KMS-11 (cell line): ENCODE results near the gene FOXI2.

Source experiments
- H2AFZ ChIP-seq: fragments of 200-600 bp; sonication (generic); 2 replicates; pipeline ENCODE4 v1.6.1; 2016; ENCODE audit warnings: antibody characterized with exemption, mixed run types, low read depth
- H3K27ac ChIP-seq: fragments of 200-600 bp; sonication (generic); 2 replicates; pipeline ENCODE4 v1.6.1; 2016; ENCODE audit warnings: mild to moderate bottlenecking, mixed run types
- H3K27me3 ChIP-seq: fragments of 200-600 bp; sonication (generic); 2 replicates; pipeline ENCODE4 v1.6.1; 2017; ENCODE audit warnings: mild to moderate bottlenecking, low read depth, mixed run types, moderate library complexity; ENCODE audit not compliant: insufficient read depth
- H3K36me3 ChIP-seq: fragments of 200-600 bp; sonication (generic); 2 replicates; pipeline ENCODE4 v1.6.1; 2017; ENCODE audit warnings: mild to moderate bottlenecking, mixed run types; ENCODE audit not compliant: insufficient read depth
- H3K4me1 ChIP-seq: fragments of 200-600 bp; sonication (generic); 2 replicates; pipeline ENCODE4 v1.6.1; 2016; ENCODE audit warnings: mild to moderate bottlenecking, low read depth, mixed run types; ENCODE audit not compliant: poor library complexity, severe bottlenecking
- H3K4me2 ChIP-seq: fragments of 200-600 bp; sonication (generic); 2 replicates; pipeline ENCODE4 v1.7.0; 2016; ENCODE audit warnings: mild to moderate bottlenecking, mixed run types
- H3K4me3 ChIP-seq: fragments of 200-600 bp; sonication (generic); IDR thresholded peaks from 2 replicates; pipeline ENCODE4 v1.6.1; 2017; ENCODE audit warnings: low read depth, low read length, mixed read lengths; ENCODE audit not compliant: insufficient read depth
- H3K79me2 ChIP-seq: fragments of 200-600 bp; sonication (generic); 2 replicates; pipeline ENCODE4 v1.6.1; 2016; ENCODE audit warnings: low read depth, mixed run types; ENCODE audit not compliant: insufficient read depth
- H3K9ac ChIP-seq: fragments of 200-600 bp; sonication (generic); 2 replicates; pipeline ENCODE4 v1.6.1; 2016; ENCODE audit warnings: mild to moderate bottlenecking, mixed run types
- H4K20me1 ChIP-seq: fragments of 200-600 bp; sonication (generic); 2 replicates; pipeline ENCODE4 v1.6.1; 2016; ENCODE audit warnings: mild to moderate bottlenecking, mixed run types; ENCODE audit not compliant: insufficient read depth
- TF ChIP-seq, protein P1 (sequence below): fragments of 200-600 bp; sonication (generic); conservative IDR thresholded peaks from 2 replicates; pipeline ENCODE4 v1.6.1; 2017; ENCODE audit warnings: low read depth, mild to moderate bottlenecking, antibody characterized with exemption, low read length, moderate library complexity, mixed read lengths

The FOXI2 gene

DNA sequence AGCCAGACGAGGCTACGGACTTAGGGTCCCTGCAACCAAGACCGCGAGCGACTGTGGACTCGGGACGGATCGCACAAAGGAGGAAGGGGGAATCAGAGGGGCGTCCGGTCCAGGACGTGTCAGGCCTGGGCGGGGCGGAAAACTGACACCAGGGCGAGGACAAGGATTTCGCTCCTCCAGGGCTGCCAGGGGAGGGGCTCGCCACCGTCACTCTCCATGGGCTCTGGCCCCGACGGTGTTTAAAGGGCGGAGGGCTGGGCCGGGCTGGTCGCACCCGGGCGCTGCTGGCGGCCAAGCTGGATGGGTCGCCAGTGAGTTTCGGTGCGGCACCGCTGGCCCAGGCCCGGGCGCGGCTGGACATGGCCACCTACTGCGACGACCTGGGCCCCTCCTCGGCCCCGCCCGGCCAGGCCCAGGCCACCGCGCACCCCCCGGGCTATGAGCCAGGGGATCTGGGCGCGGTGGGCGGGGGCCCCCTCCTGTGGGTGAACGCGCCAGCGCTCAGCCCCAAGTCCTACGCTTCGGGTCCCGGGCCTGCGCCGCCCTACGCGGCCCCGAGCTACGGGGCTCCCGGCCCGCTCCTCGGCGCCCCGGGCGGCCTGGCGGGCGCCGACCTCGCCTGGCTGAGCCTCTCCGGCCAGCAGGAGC lies at the start of gene FOXI2:
Gene FOXI2 (plus strand): TSS at position 271 of the 648 bp plus-strand sequence. CDS start 89 bp downstream, at position 360.
- Histone ChIP-seq H2AFZ (no peak within 1 kb of the TSS), H3K4me2 (no peak within 1 kb of the TSS), H3K9ac (no peak within 1 kb of the TSS), H3K4me3 (no peak within 1 kb of the TSS), H3K79me2 (no peaks in the 10 kb centered on the region), H3K36me3 (no peaks in the 10 kb centered on the region), H3K27ac (no peak within 1 kb of the TSS), H4K20me1 (no peaks in the 10 kb centered on the region), H3K4me1 (no peaks in the 10 kb centered on the region), H3K27me3 (no peaks in the 10 kb centered on the region)
- TF ChIP-seq, protein P1, sequence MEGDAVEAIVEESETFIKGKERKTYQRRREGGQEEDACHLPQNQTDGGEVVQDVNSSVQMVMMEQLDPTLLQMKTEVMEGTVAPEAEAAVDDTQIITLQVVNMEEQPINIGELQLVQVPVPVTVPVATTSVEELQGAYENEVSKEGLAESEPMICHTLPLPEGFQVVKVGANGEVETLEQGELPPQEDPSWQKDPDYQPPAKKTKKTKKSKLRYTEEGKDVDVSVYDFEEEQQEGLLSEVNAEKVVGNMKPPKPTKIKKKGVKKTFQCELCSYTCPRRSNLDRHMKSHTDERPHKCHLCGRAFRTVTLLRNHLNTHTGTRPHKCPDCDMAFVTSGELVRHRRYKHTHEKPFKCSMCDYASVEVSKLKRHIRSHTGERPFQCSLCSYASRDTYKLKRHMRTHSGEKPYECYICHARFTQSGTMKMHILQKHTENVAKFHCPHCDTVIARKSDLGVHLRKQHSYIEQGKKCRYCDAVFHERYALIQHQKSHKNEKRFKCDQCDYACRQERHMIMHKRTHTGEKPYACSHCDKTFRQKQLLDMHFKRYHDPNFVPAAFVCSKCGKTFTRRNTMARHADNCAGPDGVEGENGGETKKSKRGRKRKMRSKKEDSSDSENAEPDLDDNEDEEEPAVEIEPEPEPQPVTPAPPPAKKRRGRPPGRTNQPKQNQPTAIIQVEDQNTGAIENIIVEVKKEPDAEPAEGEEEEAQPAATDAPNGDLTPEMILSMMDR = no peak

DNA sequence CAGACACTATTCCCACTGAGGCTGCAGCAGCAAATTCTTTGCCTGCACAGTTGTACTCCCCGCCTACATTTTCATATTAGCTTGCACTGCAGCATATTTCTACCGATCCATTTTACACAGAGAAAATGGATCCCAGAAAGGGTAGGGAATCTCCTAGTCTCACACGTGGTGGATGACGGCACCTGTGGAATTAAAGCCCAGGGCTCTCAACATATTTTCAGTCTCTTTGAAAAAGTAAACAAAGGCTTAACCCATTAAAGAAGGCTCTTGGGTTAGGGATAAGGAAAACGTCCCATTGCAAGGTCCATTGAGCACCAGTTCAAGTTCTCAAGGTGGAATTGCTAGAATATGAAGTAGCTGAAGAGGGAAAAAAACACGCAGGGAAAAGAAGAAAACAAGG lies 49.4 kb upstream of the FOXI2 start:
- Histone ChIP-seq H3K4me3 (no peak overlapping the region), H3K9ac (no peak overlapping the region), H4K20me1 (no peaks in the 10 kb centered on the region), H3K4me1 (no peaks in the 10 kb centered on the region), H3K79me2 (no peaks in the 10 kb centered on the region), H3K4me2 (no peak overlapping the region), H3K36me3 (no peaks in the 10 kb centered on the region), H2AFZ (no peak overlapping the region), H3K27me3 (no peaks in the 10 kb centered on the region), H3K27ac (no peak overlapping the region)
- TF ChIP-seq, protein P1 = no peak

DNA sequence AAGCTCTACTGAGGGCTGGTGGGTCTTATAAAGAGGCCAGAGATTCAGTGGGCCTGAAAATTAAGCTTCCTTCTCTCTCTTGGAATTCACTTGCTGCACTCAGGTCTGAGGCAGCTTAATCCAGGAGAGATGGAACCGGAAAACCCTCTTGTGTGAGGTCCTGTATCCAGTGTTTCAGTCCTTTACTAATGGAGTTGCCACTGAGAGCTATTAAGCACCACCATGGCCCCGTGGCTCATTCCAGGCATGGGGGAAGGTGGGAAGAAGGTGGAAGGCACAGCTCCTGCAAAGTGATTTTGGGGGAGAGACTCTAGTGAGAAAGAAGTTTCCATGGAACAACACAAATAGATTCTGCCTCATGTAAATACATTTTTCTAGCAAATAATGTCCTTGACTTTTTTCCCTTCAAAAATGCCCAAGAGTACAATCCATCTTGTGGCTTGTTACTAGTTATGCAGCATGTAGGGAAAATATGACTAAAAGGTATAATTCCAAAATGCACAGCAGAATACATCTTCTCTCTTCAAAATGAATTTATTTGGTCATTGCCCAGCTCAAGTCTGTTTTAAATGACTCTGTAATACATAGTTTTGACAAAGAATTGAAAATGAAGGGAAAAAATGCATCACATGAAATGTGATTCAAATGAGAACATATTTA lies 46.7 kb upstream of the FOXI2 start:
- H3K4me1 ChIP-seq = no peaks in the 10 kb centered on the region
- TF ChIP-seq, protein P1 = no peak
- no peaks in the 10 kb centered on the region for H3K27me3 ChIP-seq
- no peak overlapping the region for H3K4me3 ChIP-seq
- no peak overlapping the region for H3K27ac ChIP-seq
- no peak overlapping the region for H3K9ac ChIP-seq
- H3K4me2 ChIP-seq = no peak overlapping the region
- H3K79me2 ChIP-seq = no peaks in the 10 kb centered on the region
- H2AFZ ChIP-seq = no peak overlapping the region
- H4K20me1 ChIP-seq = no peaks in the 10 kb centered on the region
- no peaks in the 10 kb centered on the region for H3K36me3 ChIP-seq

DNA sequence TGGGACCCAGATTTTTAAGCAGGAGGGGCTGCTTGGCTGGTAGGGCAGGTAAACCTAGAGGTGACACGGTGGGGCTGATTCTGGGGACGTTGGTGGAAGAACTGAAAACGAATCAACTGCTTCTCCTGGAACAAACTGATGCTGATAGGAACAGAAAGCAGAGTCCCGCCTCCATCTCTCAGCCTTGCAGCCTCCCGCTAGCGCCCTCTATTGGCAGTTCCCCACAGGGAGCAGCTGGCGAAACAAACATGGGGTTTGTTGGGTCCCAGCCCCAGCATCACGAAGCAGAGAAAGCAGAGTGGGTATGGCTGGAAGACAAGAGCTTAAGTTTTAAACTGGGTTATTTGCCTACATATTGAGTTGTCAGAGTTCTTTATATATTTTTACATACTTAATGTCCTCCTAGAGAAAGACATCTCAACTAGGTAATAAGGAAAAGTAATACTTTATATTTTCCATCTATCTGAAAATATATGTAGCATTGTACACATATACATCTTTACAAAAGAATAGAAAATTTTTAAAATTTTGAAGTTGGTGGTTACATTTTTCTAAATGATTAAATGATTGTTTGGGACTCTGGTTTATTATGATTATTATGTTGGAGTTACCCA lies 42.3 kb upstream of the FOXI2 start:
- H3K9ac ChIP-seq = no peak overlapping the region
- no peak overlapping the region for H3K4me3 ChIP-seq
- no peaks in the 10 kb centered on the region for H3K27me3 ChIP-seq
- no peaks in the 10 kb centered on the region for H3K36me3 ChIP-seq
- TF ChIP-seq, protein P1 = peak; percentile 50; the same call in 1 of the 2 replicates
- no peak overlapping the region for H3K27ac ChIP-seq
- no peaks in the 10 kb centered on the region for H3K79me2 ChIP-seq
- no peak overlapping the region for H2AFZ ChIP-seq
- H4K20me1 ChIP-seq = no peaks in the 10 kb centered on the region
- no peak overlapping the region for H3K4me2 ChIP-seq
- H3K4me1 ChIP-seq = no peaks in the 10 kb centered on the region
